ENCODE results near the gene PER3.

DNA sequence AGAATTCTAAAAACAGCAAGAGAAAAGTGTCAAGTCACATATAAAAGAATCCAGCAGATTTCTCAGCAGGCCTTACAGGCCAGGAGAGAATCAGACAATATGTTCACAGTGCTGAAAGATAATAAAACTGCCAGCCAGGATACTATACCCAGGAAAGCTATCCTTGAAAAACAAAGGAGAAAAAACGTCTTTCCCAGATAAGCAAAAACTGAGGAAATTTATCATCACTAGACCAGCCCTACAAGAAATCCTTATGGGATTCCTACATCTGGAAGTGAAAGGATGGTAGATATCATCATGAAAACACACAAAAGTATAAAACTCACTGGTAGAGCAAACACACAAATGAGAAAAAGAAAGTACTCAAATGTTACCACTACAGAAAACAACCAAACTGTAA, 93.9 kb downstream of the PER3 start:
- TF ChIP-seq, protein P1, sequence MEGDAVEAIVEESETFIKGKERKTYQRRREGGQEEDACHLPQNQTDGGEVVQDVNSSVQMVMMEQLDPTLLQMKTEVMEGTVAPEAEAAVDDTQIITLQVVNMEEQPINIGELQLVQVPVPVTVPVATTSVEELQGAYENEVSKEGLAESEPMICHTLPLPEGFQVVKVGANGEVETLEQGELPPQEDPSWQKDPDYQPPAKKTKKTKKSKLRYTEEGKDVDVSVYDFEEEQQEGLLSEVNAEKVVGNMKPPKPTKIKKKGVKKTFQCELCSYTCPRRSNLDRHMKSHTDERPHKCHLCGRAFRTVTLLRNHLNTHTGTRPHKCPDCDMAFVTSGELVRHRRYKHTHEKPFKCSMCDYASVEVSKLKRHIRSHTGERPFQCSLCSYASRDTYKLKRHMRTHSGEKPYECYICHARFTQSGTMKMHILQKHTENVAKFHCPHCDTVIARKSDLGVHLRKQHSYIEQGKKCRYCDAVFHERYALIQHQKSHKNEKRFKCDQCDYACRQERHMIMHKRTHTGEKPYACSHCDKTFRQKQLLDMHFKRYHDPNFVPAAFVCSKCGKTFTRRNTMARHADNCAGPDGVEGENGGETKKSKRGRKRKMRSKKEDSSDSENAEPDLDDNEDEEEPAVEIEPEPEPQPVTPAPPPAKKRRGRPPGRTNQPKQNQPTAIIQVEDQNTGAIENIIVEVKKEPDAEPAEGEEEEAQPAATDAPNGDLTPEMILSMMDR (IDR thresholded peaks at IDR 0.05; ENCODE audit: low read length) = no peak
- no peak for TF ChIP-seq EZH2 (IDR thresholded peaks at IDR 0.05; ENCODE audit: borderline replicate concordance, low read length)

Measured in OCI-LY1 (cell line).